HG03571 (cell line): ENCODE results near the gene TCEAL9.
A peak's percentile ranks its signal among the peaks of the same experiment; 100 is the strongest.
"Not testable (repeated sequence)": the region's sequence is repeated elsewhere in the genome, so short reads cannot be mapped to it uniquely, and the experiment has no call there.

Experiments
- ATAC-seq: cut with Tn5 transposase; IDR thresholded peaks from one replicate; pipeline ENCODE4 v1.9.1; 2021; ENCODE audit not compliant: unreplicated experiment

The TCEAL9 gene, protein sequence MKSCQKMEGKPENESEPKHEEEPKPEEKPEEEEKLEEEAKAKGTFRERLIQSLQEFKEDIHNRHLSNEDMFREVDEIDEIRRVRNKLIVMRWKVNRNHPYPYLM

DNA sequence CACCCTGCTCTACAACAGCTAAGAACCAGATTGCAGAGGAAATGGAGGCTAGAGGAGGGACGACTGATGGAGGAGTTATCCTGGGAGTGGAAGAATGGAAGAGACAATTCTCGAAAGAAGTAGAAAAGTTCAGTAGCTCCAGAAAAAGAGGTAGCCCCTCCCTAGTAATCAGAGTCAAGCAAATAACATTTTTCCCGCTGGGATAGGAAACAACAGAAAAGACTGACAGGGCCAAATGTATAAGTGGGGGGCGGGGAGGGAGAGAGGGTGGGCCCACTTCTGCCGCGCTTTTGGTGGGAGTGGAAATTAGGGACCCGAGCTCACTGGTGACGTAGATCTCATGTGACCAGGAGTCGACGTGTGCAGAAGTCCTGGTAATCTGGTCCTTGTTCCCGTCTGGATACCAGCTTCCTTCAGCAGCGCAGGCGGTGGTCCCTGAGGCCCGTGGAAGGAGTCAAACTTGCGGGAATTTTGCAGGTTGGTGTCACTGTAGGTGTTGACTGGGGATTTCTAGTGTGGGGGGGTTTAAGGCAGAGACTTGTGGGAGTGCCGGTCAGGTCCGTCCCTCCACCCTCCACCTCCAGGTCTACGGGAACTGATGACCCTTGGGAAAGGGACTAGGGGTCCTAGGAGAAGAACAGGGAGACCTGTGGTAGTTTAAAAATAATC lies at the start of gene TCEAL9:
Gene TCEAL9 (plus strand): TSS at position 377 of the 669 bp plus-strand sequence. CDS start 1,179 bp downstream, outside the sequence.
- ATAC-seq, result no peak

DNA sequence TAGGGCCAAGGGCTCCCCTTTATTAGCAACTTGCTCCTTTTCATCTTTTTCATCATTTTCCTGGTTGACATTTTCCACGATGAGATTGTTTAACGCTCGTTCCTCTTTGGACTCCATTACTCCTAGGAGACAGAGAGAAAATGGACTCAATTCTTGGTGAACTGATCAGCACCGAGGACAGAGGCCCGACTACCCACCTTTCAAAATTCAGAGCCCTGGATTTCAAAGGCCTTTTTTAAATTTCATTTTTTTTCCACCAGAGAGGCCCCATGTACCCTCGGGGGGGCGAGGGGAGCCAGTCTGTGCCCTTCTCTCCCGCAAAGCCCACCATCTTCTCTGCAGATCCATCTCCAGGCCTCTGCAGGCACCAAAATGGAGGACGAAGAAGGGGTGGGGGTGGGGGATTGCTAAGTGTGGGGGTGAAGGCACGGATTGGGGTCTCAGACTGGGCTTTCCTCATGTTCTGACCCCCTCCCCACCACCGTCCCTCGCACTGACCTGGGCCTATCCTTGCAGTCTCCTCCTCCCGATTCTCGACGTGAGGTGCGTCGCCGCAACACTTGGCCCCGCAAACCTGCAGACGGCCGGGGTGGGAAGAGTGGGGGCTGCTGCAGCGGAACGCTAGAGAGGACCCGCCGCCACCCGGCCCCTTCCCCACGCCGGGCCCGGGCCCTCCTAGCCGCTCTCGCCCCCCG lies 46.3 kb upstream of the TCEAL9 start:
- ATAC-seq, result no peak

DNA sequence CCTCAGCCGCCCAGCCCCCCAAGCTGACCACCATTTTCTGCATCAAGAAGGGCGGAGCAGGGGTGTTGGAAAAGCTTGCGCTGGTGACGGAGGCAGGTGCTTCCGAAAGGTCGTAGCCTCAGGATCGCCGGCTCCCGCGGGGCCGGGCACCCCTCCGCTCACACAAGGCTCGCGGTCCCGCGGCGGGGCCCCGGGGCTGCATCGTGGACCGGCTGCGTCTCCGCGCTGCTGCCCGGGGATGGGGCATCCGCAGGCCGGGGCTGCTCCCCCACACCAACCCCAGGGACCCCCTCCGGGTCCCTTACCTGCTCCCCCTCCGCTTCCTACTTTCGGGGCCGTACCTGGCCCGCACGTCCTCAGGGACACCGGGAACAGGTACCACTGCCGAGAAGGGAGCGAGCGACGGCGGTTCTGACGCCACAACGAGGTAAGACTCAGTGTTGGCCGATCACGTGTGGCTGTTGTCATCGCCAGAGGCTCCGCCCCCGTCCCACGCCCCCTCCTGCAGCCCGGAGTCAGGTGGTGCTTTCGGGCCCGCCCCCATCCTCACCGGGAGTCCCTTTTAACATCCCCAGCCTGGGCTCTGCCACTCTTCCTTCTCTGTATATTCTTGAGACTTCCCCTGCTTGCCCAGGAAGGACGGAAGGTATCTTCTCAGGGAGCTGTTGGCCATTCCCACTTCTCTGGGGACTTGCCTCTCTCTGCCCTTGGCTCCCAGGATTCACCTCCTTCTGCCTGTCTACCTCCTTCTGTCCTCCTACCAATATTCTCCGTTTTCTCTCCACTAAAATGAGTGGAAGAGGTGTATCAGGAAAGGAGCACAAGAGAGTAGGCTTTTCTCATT lies 45.5 kb upstream of the TCEAL9 start, which contains the start of gene BEX2:
Gene BEX2 (minus strand): TSS at position 436 of the 844 bp plus-strand sequence. CDS start 1,014 bp downstream, outside the sequence.
- ATAC-seq, result peak; percentile 83

DNA sequence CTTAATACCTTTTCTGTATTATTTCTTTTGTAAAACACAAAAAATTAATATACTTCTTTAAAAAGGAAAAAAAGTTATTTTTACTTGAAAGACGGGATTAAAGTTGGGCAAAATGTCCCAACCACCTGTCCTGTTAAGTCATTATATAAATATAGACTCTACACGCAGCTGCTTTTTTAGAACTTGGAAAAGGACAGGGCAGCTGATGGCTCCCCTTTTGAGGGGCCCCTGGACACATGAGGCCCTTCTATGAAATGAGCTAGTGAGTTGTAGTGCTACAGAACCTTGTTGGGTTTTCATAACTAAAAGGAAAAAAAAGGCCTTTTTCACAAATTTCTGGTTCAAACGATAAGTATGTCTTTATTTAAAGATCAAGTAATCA lies 44.9 kb upstream of the TCEAL9 start:
- no peak for ATAC-seq

DNA sequence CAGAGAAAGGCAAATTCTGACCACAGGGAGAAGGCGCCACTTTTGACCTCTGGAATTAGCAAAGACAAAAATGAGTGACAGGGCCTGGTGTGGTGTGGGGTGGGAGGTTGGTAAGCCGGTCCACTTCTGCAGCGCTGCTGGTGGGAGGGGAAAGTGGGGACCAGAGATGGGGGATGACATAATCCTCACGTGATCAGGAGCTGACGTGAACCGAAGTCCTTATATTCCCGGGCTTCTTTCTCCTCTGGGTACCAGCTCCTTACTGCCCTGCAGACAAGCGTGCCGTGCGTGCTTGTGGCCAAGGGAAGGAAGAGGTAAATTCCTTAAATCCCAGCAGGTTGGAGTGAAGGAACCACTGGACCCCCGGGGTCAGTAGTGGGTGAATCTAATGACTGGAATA lies 26.3 kb upstream of the TCEAL9 start, which contains the start of gene TCEAL7:
Gene TCEAL7 (plus strand): TSS at position 249 of the 400 bp plus-strand sequence. CDS start 1,165 bp downstream, outside the sequence.
- no peak for ATAC-seq

DNA sequence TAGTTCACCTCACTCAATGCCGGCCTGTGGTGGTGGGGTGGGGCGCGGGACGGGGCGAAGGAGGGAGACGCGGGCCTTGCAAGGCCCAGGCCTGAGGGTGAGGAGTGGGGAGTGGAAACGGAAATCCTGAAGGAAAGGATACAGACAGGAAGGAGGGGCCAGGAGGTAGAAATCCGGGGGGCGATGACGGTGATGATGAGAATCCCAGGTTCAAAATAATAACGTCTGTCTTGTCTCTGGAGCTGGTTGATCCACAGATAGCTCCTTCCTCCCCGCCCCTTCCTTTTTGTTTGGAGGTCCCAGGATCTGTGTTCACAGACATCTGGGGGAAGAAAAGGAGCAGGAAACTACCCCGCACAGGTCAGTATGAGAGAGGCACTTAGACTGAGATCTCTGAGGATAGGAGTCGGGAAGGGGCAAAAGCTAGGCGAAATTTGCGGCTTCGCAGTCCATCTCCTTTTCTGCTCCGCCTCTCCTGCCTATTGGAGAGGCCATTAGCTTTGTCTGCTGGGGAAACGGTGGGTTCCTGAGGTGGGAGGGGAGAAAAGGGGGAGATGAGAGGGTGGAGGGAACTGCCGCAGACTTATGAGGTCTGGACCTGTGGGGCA lies 25.5 kb upstream of the TCEAL9 start:
- no peak for ATAC-seq

DNA sequence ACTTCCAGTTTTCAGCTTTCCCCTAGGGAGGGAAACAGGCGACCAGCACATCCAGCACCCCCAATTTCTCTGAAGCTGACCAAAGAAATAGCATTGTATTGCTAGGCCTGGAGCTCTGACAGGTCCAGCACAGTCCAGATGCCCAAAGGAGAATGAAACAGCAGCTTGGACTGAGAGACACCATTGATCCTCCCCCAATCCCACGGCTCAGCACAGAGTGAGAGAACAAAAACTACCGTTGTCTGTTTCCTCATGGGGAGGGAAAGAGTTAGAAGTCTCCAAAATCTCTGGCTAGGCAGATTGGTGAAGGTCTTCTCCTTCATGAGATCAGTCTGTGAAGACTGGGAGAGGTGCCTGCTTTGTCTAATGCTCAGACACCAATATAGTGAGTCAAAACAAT lies 17.6 kb upstream of the TCEAL9 start:
- no peak for ATAC-seq

DNA sequence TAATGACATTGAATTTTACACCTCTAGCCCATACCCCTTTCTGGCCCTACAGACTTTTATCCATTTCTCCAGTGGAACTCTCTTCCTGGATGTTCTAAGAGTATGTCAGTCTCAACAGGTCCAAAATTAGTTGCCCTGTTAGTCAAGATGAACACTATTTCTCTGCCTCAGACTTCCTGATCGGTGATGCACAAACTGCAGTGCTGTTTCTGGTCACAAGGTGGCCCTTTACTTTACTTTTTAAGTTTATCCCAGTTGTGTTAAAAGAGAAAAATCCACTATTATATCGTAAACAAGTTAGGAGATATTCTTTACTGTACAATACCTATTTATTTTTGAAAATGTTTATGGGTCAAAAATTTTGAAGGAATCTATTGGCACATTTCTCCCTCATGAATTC lies 13.2 kb upstream of the TCEAL9 start:
- no peak for ATAC-seq

DNA sequence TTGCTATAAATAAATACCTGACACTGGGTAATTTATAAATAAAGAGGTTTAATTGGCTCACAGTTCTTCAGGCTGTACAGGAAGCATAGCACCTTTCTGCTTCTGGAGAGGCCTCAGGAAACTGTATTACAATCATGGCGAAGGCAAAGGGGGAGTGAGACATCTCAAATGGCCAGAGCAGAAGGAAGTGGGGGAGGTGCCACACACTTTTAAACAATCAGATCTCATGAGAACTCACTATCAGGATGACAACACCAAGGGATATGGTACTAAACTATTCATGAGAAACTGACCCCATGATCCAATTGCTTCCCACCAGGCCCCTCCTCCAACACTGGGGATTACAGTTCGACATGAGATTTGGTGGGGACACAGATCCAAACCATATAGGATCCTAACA lies 11.7 kb upstream of the TCEAL9 start:
- no peak for ATAC-seq

DNA sequence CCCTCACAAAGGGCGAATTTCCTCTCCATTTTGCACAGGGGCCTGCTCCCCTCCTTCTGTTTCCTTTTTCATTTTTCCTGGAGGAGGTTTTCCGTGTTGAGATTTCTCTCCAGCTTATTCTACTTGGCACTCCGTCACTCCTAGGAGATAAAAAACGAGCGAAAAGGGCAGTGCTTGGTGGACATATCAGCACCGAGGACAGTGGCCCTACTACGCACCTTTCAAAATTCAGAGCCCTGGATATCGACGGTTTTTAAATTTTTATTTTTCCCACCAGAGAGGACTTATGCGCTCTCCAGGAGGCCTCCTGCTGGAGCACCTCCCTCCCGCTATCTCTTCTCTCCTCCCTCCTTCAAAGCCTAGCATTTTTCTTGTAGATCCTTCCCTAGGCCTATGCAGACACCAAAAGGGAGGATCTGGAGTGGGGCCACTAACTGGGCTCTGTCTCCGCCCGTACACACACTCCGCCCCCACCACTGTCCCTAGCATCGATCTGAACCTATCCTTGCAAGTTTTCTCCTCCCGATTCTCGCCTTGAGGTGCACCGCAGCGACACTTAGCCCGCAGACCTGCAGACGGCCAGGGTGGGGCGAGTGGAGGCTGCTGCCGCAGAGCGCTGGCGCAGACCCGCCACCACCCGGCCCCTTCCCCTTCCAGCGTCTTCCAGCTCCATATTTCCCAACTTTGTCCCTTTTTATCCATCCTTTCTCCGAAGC lies 8.5 kb upstream of the TCEAL9 start:
- ATAC-seq, result no peak

DNA sequence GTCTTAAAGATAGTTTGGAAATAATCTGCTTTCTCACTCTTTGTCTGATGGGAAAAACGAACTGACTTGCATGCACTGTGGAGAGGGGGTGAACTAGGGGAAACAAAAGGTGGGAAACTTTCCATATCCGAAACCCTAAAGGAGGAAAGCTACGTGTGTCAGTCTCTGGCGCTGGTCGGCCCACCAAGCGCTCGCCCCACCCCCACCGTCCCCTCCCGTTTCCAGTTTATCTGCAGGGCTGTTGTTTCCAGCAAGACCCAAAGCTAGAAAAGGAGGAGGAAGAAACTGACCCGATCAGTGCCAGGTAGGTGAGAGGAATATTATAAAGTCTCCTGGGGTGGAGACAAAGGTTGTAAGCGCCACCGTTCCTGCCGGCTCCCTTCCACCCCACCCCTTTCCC lies 552 bp downstream of the TCEAL9 start:
- ATAC-seq, result no peak

DNA sequence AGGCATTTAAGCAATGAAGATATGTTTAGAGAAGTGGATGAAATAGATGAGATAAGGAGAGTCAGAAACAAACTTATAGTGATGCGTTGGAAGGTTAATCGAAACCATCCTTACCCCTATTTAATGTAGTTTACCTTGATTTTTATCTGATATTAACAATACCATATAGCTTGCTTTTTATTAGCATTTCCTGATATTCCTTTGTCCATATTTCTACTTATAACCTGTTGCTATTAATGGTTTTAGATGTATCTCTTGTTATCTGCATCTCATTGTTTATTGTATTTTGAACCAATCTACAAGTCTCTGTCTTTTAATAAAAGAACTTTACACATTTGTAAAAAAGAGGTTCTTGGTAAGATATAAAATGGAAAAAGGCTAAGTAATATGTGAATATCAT lies 1.6 kb downstream of the TCEAL9 start:
- ATAC-seq, result no peak

DNA sequence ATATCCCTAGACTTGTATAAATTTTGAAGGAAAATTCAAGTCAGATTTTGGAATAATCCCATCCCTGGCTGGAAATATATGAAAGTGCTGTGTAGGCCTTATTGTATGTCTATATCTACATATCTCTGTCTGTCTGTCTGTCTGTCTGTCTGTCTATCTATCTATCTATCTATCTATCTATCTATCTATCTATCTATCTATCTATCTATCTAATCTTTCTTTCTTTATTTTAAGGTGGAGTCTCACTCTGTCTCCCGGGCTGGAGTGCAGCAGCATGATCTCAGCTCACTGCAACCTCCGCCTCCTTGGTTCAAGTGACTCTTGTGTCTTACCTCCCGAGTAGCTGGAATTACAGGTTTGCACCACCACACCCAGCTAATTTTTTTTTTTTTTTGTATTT lies 3.3 kb downstream of the TCEAL9 start:
- not testable (repeated sequence) for ATAC-seq

DNA sequence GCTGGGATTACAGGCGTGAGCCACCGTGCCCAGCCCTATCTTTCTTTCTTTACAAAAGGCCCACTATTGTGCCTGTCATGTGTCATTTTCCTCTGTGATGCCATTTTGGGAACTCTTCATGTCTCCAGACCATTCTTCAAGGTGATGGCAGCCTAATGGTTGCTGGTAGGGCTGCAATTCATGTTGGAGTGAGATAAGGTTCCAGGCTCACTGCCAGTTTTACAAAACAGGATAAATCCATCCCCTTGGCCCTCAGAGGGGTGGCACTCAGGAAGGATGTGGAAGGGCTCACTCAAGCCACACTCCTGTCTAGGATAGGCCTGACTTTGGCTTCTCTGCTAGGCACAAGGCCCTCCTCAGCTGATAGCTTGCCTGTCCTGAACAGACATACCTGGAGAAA lies 3.8 kb downstream of the TCEAL9 start:
- no peak for ATAC-seq

DNA sequence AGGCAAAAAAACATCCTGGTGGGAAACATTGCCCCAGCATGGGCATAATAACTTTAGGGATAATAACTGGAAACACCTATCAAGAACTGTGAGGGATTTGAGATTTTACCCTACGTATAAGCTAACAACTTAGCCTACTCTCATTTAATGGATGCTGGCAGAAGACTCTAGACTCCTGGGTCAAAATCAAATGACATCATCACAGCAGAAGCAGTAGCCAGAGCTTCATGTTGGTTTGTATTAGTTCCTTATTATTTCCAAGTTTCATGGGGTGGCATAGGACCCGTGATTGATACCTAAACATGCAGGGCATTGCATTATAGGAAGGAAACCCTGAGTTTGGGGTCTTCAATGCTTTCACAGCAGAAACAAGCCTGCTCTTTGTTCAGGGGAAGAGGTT lies 4.6 kb downstream of the TCEAL9 start:
- ATAC-seq, result no peak

DNA sequence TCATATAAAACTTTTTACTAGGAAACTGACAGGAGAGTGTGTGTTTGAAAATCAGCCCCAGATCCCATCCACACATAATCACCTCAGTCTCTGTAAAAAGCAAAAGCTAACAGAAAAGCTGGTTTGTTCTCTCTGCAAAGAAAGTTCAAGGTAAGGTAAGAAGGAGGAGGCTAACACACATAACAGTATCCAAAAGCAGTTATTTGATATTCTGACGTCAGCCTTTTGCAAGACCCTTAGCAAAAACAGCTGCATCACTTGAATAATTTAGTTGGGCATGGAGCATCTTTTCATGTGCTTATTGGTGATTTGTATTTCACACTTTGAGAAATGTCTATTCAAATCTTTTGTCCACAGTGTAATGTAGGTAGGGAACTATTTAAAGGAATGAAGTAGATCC lies 5.5 kb downstream of the TCEAL9 start:
- no peak for ATAC-seq

DNA sequence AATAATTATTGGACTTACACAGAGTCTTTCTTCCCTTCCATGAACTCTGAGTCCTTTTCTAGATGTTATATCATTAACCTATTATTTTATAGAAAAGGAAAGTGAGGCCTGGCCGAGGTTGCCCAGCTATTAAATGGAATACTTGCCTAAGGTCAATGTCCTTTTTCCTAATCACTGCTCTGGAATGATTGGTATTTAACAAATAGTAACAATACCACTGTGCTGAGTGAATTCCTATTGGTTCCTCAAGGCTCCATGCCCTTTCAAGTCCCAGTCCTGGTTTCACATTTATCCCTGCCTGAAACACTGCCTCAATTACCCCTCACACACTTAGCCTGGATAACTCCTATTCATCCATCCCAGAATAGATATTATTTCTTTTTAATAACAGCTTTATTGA lies 6.2 kb downstream of the TCEAL9 start:
- ATAC-seq, result no peak

DNA sequence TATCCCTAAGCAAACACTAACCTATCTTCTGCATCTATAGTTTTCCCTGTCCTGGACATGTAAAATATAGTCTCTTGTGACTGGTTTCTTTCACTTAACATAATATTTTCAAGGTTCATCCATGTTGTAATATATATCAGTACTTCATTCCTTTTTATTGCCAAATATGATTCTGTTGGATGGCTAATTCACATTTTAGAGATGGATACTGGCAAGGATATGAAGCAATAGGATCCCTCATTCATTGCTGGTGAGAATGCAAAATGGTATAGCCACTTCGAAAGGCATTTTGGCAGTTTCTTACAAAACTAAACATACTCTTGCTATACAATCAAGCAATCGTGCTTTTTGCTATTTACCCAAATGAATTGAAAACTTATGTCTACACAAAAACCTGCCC lies 6.7 kb downstream of the TCEAL9 start:
- ATAC-seq, result no peak

DNA sequence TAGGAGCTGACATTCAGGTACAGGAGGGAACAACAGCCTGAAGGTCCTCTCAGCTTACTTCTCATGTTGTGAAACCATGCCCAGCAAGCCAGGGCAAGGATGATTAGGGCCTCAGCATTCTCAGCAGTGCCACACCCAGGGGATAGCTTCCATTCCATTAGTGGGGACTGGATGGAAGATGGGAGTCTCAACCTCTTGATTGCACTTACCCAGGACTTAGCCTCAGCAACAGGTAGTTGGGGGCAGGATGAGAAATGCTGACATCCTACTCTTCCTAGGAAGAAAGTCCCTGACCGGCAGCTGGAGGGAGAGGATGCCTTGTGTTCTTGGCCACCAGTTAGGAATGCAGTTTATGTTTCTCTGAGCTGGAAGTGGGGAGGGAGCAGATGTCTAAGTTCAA lies 11.2 kb downstream of the TCEAL9 start:
- no peak for ATAC-seq

DNA sequence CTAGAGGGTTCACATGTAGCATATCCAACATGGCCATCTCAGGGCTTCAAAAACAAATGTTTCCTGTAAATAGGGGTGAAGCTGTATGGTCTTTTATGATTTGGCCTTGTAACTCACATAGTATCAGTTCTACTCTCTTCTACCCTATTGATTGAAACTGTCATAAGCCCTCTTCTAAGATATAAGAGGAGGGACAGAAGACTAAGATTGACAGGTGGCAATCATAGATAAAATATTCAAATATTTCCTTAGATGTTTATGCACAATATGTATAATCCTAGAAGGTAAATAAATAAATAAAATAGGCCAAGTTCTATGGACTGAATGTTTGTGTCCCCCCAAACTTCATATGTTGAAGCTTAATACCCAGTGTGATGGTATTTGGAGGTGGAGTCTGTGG lies 13.2 kb downstream of the TCEAL9 start:
- ATAC-seq, result no peak
